NCI-H226 (cell line): ENCODE data around the gene C22orf39.

Experiments
- DNase-seq: peaks from one replicate; pipeline ENCODE4 v3.0.0-alpha.2; 2015

C22orf39 gene

GRCh38 chr22:19476023-19476422 is 28.5 kb upstream of the C22orf39 start:
- no peak for DNase-seq

GRCh38 chr22:19473578-19473977 is 26.1 kb upstream of the C22orf39 start:
- no peak for DNase-seq

- no peak for DNase-seq
Observed at GRCh38 chr22:19472233-19472632, 24.7 kb upstream of the C22orf39 start.

- no peak for DNase-seq
Observed at GRCh38 chr22:19471572-19471971, 24.1 kb upstream of the C22orf39 start.

GRCh38 chr22:19470010-19470409 is 22.5 kb upstream of the C22orf39 start:
- DNase-seq, result no peak

GRCh38 chr22:19469421-19469820 is 21.9 kb upstream of the C22orf39 start:
- DNase-seq, result no peak

GRCh38 chr22:19467912-19468311 is 20.4 kb upstream of the C22orf39 start:
- DNase-seq, result no peak

- no peak for DNase-seq
Observed at GRCh38 chr22:19466848-19467752, 19.6 kb upstream of the C22orf39 start.

GRCh38 chr22:19466126-19466716 is 18.7 kb upstream of the C22orf39 start:
- no peak for DNase-seq

- DNase-seq, result no peak
Observed at GRCh38 chr22:19464975-19465374, 17.5 kb upstream of the C22orf39 start.

GRCh38 chr22:19464546-19464945 is 17.0 kb upstream of the C22orf39 start:
- no peak for DNase-seq

GRCh38 chr22:19463491-19464469 is 16.3 kb upstream of the C22orf39 start:
- no peak for DNase-seq

- DNase-seq, result no peak
Observed at GRCh38 chr22:19463008-19463407, 15.5 kb upstream of the C22orf39 start.

GRCh38 chr22:19461506-19461905 is 14.0 kb upstream of the C22orf39 start:
- no peak for DNase-seq

- DNase-seq, result no peak
Observed at GRCh38 chr22:19460036-19460435, 12.5 kb upstream of the C22orf39 start.

- DNase-seq, result no peak
Observed at GRCh38 chr22:19457828-19458428, 10.4 kb upstream of the C22orf39 start.

GRCh38 chr22:19456541-19456940 is 9.0 kb upstream of the C22orf39 start:
- DNase-seq, result no peak

GRCh38 chr22:19455585-19456370 is 8.3 kb upstream of the C22orf39 start:
- no peak for DNase-seq

- DNase-seq, result no peak
Observed at GRCh38 chr22:19455033-19455432, 7.5 kb upstream of the C22orf39 start.

- no peak for DNase-seq
Observed at GRCh38 chr22:19454156-19454555, 6.6 kb upstream of the C22orf39 start.

- DNase-seq, result no peak
Observed at GRCh38 chr22:19453718-19454117, 6.2 kb upstream of the C22orf39 start.

GRCh38 chr22:19451570-19451969 is 4.1 kb upstream of the C22orf39 start:
- no peak for DNase-seq
